IPS-18a (cell line): Measurements from ENCODE around the gene C1orf53.
"Not testable (repeated sequence)": the region's sequence is repeated elsewhere in the genome, so short reads cannot be mapped to it uniquely, and the experiment has no call there.

Experiments
- H3K27ac ChIP-seq: one replicate; pipeline ENCODE4 v1.5.1; 2013; ENCODE audit warnings: low read length
- H3K27me3 ChIP-seq: one replicate; pipeline ENCODE4 v1.6.1; 2013; ENCODE audit warnings: mild to moderate bottlenecking, low read length; ENCODE audit not compliant: control insufficient read depth, insufficient read depth
- H3K36me3 ChIP-seq: one replicate; pipeline ENCODE4 v1.6.1; 2013; ENCODE audit warnings: low read depth, low read length; ENCODE audit not compliant: control insufficient read depth
- H3K4me1 ChIP-seq: one replicate; pipeline ENCODE4 v1.6.1; 2013; ENCODE audit warnings: low read depth, low read length; ENCODE audit not compliant: control insufficient read depth
- H3K4me3 ChIP-seq: one replicate; pipeline ENCODE4 v1.5.1; 2013; ENCODE audit warnings: low read length
- H3K9ac ChIP-seq: one replicate; pipeline ENCODE4 v1.6.1; 2013; ENCODE audit warnings: mild to moderate bottlenecking, low read length, moderate library complexity
- H3K9me3 ChIP-seq: one replicate; pipeline ENCODE4 v1.6.1; 2013; ENCODE audit warnings: low read depth, low read length; ENCODE audit not compliant: control insufficient read depth

Gene C1orf53

DNA sequence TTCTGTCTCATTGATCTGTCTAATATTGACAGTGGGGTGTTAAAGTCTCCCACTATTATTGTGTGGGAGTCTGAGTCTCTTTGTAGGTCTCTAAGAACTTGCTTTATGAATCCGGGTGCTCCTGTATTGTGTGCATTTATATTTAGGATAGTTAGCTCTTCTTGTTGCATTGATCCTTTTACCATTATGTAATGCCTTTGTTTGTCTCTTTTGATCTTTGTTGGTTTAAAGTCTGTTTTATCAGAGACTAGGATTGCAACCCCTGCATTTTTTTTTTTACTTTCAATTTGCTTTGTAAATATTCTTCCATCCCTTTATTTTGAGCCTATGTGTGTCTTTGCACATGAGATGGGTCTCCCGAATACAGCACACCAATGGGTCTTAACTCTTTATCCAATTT is 20.2 kb upstream of the C1orf53 start:
- not testable (repeated sequence) for H3K9ac ChIP-seq, H3K4me3 ChIP-seq, H3K27ac ChIP-seq, H3K9me3 ChIP-seq, H3K27me3 ChIP-seq, H3K36me3 ChIP-seq, H3K4me1 ChIP-seq

GRCh38 chr1:197884173-197884572 is 18.3 kb upstream of the C1orf53 start:
- Histone ChIP-seq H3K4me3 (no peak overlapping the region), H3K27ac (no peak overlapping the region), H3K36me3 (no peaks in the 10 kb centered on the region), H3K9ac (no peak overlapping the region), H3K9me3 (no peaks in the 10 kb centered on the region), H3K27me3 (no peaks in the 10 kb centered on the region), H3K4me1 (no peaks in the 10 kb centered on the region)

- Histone ChIP-seq H3K4me1 (peaks cover 15% of the 10 kb centered on the region), H3K27me3 (no peaks in the 10 kb centered on the region), H3K9me3 (no peaks in the 10 kb centered on the region), H3K9ac (no peak overlapping the region), H3K4me3 (no peak overlapping the region), H3K36me3 (no peaks in the 10 kb centered on the region), H3K27ac (no peak overlapping the region)
Observed at GRCh38 chr1:197890936-197891335, 11.5 kb upstream of the C1orf53 start.

DNA sequence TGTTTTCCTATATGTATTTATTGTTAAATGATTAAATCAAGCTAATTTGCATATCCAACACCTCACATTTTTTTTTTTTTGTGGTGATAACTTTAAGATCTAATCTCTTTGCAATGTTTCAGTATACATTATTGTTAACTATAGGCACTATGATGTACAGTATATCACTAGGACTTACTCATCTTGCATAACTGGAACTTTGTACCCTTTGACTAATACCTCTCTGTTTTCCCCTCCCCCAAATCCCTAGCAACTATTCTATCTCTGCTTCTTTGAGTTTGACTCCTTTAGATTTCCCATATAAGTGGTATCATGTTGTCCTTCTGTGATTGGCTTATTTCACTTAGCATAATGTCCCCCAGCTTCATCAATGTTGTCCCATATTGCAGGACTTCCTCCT is 9.7 kb upstream of the C1orf53 start:
- Histone ChIP-seq H3K4me1 (peaks cover 15% of the 10 kb centered on the region), H3K9me3 (no peaks in the 10 kb centered on the region), H3K27me3 (no peaks in the 10 kb centered on the region), H3K36me3 (no peaks in the 10 kb centered on the region), H3K9ac (no peak overlapping the region), H3K4me3 (no peak overlapping the region), H3K27ac (no peak overlapping the region)

GRCh38 chr1:197896301-197896700 is 6.1 kb upstream of the C1orf53 start:
- Histone ChIP-seq H3K4me3 (no peak overlapping the region), H3K9ac (no peak overlapping the region), H3K27me3 (peaks cover 6% of the 10 kb centered on the region), H3K36me3 (no peaks in the 10 kb centered on the region), H3K27ac (no peak overlapping the region), H3K4me1 (peaks cover 7% of the 10 kb centered on the region), H3K9me3 (no peaks in the 10 kb centered on the region)

DNA sequence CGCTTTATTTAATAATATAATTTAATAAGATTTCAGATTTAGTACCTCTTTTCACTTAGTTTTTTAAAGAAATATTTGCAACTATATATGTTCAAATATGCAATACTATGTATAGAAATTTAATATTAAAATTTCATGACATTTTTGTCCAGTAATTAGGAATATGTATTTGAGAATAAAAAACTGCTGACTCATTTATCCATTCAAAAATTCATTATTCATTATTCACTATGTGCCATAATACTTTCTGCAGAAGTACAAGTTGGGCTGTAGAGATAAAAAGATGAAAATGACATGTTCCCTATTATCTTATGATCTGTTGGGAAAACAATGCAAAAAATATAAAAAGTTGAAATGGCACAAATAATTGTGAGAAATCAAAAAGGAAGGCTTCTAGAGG is 3.4 kb upstream of the C1orf53 start:
- peaks cover 4% of the 10 kb centered on the region for H3K4me1 ChIP-seq
- no peak overlapping the region for H3K27ac ChIP-seq
- H3K9me3 ChIP-seq, result no peaks in the 10 kb centered on the region
- peaks cover 28% of the 10 kb centered on the region for H3K27me3 ChIP-seq
- no peaks in the 10 kb centered on the region for H3K36me3 ChIP-seq
- no peak overlapping the region for H3K4me3 ChIP-seq
- H3K9ac ChIP-seq, result no peak overlapping the region

- Histone ChIP-seq H3K27me3 (peaks cover 58% of the 10 kb centered on the region), H3K36me3 (no peaks in the 10 kb centered on the region), H3K4me3 (peak overlapping the region; percentile 60), H3K9me3 (no peaks in the 10 kb centered on the region), H3K27ac (no peak overlapping the region), H3K4me1 (peaks cover 4% of the 10 kb centered on the region), H3K9ac (peak overlapping the region; percentile 29)
Observed at GRCh38 chr1:197902131-197902453, 338 bp upstream of the C1orf53 start.

DNA sequence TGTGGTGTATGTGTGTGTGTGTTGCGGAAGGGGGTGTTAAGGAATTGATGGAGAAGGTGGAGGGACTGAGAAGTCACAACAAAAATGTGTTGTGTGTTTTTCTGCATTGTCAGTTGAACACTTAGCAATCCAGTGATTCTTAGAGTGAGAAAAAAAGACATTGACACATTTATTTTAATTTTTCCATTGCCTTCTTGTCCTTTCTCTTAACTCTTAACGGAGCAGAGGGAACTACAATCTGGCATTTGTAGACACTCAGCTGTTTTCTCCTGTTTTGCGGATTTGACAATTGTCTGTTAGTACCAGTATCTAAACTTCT is 725 bp downstream of the C1orf53 start:
- Histone ChIP-seq H3K4me1 (peaks cover 4% of the 10 kb centered on the region), H3K9me3 (no peaks in the 10 kb centered on the region), H3K27me3 (peaks cover 69% of the 10 kb centered on the region), H3K4me3 (peak overlapping the region; percentile 60), H3K27ac (no peak overlapping the region), H3K36me3 (no peaks in the 10 kb centered on the region), H3K9ac (peak overlapping the region; percentile 29)

- Histone ChIP-seq H3K4me3 (no peak overlapping the region), H3K27ac (no peak overlapping the region), H3K36me3 (no peaks in the 10 kb centered on the region), H3K27me3 (peaks cover 80% of the 10 kb centered on the region), H3K4me1 (peaks cover 4% of the 10 kb centered on the region), H3K9me3 (no peaks in the 10 kb centered on the region), H3K9ac (no peak overlapping the region)
Observed at GRCh38 chr1:197904126-197904787, 1.8 kb downstream of the C1orf53 start.

DNA sequence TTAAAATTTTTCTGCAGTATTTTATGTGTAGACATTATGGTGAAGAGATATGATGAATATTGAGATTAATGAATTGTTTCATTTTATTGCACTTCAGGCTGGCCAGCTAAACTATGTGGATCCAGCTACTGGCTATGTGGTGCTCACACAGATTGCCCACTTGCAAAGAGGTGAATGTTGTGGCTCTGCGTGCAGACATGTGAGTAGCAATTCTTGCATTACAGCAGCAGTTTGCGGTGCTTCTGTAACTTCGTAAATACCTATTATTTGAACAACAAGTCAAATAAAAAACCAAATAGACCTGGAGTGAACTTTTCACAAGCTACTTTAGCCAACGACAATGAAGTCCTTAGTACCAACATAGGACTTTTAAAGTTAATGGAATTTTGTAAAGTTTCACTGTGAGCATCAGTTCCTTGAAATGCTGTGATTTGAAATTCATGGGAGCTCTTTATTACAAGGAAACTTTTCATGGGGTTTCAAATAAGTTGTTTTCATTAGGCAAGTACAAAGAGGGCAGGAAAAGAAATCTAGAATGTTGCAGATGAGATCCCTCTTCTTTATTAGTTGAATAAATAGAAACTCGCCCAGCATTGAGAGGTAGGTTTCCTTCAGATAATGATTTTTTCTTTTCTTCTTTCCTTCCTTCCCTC is 3.4 kb downstream of the C1orf53 start:
- Histone ChIP-seq H3K4me1 (peaks cover 4% of the 10 kb centered on the region), H3K4me3 (no peak overlapping the region), H3K36me3 (no peaks in the 10 kb centered on the region), H3K9ac (no peak overlapping the region), H3K27ac (no peak overlapping the region), H3K9me3 (no peaks in the 10 kb centered on the region), H3K27me3 (peaks cover 94% of the 10 kb centered on the region)

DNA sequence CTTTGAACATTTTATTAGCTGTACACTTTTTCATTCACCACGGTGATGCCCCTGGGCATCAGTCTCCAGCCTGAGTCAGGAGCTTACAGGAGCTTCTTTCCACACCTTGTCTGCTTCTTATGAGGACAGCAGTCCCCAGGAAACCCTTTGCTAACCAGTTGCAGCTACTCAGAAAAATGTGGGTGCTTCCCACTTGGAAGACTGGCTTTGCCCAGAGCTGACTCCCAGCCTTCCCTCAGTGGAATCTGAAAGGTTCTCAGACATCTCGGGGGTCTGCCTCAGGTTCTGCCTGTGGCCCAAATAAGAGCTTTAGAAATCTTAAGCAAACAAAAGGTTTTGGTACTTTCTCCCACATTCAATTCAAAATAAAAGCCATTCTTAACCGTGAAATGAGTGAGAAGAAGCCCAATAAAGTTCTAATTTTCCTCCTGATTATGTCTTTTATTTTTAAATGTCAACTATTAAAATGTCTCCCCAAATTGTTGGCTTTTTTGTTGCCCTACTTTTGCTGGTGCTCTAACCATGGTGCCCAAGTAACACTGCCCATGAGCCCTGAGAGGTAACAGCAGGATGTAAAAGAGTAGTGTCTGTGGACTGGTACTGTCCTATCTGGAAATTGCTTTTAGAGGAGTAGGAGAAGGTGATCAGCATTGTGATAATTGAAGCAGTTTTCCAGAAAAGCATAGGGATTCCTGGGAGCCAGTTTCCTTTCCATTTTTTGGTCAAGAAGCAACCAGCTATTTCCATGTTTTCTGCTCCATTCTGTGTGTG is 5.6 kb downstream of the C1orf53 start:
- H3K9me3 ChIP-seq, result no peaks in the 10 kb centered on the region
- H3K27me3 ChIP-seq, result peaks cover 100% of the 10 kb centered on the region
- no peak overlapping the region for H3K27ac ChIP-seq
- no peak overlapping the region for H3K4me3 ChIP-seq
- H3K36me3 ChIP-seq, result no peaks in the 10 kb centered on the region
- H3K9ac ChIP-seq, result no peak overlapping the region
- peaks cover 6% of the 10 kb centered on the region for H3K4me1 ChIP-seq
